GDM1 (cell line): ENCODE data around the gene DNAJC17.
A peak's percentile ranks its signal among the peaks of the same experiment; 100 is the strongest.

Experiments
- DNase-seq: peaks from one replicate; lab custom pipeline; 2025; lab: John Stamatoyannopoulos, UW

Gene DNAJC17

DNA sequence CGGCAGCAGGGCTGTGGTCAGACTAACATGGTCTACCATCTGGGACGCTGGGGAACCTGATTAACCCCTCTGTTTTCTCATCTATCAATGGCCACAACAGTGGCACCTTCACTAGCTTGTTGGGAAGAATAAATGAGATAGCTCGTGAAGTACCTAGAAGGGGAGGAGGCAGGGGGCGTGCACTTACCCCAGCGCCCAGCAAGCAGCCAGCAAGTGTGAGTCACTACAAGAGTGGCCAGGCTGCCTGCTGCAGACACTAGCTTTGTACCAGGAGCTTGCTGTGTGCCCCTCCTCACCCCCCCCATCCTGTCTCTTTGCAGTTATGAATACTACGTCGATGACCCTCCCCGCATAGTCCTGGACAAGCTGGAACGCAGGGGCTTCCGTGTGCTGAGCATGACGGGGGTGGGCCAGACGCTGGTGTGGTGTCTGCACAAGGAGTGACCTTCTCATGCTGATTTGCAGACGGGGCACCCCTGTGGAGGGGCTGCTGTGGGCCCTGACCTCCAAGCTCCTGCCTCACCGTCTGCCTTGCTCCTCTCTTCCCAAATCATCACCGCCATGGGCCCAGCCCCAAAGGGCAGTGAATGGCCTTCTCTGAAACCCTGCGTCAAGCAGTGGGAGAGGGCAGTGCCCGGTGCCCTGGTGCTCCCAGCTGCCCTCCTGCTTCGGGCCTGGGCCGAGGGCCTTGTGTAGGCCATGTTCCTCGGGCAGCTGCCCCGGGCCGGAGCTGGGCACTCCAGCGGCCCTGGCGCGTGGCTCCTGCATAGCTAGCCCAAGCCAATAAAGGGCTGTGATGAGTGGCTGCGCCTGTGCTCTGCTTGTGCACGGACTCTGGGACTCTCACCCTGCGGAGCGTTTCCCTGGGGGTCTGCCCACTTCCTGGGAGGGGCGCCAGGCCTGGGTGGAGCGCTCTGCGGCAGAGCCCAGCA lies 40.1 kb downstream of the DNAJC17 start:
- no peak for DNase-seq

DNA sequence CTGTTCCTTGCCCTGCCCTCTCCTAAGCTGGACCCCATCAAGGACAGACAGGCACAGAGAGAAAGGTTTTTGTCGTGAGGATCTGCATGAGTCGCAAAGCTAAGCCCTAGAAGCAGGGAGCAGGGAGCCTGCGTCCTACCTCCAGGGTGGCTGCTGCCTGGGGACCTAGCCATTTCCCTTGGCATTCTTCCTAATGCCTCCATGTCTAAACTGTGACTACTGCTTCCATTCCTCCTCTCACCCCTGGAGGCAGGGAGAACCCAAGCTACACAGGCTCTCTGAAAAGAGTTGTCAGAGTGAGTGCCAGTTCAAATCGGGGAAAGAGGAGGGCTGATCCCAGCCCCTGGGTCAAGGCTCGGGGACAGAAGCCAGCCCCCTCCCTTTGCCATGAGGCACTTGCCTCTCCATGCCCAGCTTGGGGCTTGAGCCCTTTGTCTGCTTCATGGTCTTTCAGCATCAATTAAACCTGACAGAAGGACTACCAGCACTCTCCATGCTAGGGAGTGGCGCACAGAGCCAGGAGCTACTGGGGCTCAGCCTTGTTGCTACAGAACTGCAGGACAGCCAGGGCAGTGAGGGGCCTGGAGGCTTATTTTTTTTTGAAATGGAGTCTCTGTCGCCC lies 41.0 kb downstream of the DNAJC17 start:
- DNase-seq = no peak

DNA sequence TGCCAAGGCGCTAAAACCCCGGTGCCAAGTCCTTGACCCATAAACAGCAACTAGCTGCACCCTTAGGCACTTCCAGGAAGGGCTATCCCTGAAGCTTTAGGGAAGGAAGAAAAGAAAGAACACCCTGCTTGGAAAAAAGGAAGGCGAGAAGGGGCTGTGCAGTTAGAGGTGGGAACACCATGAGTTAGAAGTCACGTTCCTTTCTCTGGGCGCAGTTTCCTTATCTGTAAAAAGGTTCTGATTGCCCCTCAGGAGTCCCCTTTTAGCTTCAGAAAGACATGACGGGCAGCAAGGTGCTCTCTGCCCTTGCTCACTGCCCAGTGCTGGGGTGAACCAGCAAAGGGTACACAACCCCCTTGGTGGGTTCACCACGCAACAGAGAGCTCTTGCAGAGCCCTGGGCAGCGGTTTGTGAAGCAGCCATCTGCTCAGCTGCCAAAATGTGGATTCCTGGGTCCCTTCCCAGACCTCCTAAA lies 42.6 kb downstream of the DNAJC17 start:
- no peak for DNase-seq

DNA sequence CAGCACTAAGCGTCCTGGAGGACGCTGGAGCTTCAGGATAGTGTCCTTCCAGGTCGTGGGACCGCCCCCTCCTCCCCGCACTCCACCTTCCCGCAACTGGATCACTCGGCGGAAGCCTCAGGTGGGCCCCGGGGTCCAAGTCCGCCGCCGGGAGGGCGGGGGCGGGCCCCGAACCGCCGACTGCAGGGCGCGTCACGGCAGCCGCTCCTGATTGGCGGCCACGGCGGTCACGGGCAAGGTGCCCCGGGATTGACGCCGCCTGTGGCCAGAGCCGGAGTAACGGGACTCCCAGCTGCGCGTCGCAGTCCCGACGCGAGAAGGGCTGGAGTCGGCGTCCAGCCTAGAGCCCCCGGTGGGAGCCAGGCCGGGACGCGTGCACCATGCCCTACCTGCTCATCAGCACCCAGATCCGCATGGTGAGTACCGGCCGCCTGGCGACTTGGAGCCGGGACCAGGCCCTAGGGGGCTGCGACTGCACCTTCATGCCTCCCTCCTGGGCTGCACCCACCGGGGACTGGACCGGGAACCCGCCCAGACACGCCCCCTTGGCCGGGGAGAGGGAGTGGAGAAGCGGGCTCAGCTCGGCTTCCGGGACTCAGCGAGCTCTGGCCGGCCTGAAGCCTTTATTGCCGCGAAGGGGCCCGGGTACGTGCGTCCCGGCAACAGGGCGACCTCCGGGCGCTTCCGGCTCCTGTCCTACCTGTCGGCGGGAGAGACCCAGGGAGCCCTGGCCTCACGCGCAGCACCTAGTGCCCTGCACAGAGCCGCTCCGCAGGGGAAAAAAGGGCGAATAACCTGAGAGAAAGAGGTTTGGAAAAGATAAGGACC lies 43.3 kb downstream of the DNAJC17 start, which contains the start of gene GCHFR:
Gene GCHFR (plus strand): TSS at position 268 of the 828 bp plus-strand sequence. CDS start 113 bp downstream, at position 381.
- no peak for DNase-seq

DNA sequence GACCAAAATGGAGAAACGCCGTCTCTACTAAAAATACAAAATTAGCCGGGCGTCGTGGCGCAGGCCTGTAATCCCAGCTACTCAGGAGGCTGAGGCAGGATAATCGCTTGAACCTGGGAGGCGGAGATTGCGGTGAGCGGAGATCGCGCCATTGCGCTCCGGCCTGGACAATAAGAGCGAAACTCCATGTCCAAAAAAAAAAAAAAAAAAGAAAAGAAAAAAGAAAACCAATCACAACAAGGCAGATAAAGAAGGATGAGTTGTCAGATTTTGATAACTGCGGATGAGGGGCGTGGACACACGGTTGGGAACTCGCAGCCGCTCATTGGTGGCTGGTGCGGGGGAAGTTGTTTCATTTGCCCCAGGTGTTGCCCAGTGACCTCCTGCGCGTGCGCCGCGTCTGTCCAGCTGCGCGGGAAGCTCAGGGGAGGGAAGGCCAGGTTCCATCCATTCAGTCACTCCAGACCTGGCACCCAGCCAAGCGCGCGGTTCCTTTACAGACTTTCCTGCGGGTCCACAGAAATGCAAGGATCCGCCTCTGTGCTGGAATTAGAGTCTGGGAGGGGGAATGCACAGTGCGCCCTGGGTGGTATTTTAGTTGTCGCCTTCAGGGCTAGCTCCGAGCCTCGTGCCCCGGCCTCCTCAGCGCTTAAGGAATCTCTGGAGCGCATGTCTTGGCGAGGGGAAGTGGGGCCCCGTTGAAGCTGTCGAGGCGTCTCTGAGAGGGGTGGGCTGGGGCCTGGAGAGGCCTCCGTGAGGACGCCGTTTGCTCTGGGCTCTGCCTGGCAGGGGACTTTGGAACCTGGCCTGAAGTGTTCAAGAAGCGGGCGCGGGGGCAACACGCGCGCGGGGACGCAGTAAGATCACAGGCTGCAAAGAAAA lies 44.1 kb downstream of the DNAJC17 start:
- DNase-seq = no peak

DNA sequence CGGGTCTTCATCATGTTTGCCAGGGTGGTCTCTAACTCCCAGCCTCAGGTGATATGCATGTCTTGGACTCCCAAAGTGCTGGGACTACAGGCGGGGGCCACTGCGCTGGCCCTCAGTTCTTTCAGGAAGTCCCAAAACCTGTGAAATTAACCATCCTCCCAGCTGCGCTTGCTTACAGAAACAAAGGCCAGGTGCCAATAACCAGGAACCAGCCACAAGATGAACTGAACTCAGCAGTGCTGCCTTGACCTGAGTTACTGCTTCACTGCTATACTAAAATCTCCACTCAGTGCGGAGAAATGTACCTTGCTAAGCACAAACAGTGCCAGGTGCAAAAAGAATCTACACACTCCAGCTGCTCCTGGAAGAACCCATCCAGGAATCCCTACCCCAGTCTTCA lies 47.3 kb downstream of the DNAJC17 start:
- no peak for DNase-seq

DNA sequence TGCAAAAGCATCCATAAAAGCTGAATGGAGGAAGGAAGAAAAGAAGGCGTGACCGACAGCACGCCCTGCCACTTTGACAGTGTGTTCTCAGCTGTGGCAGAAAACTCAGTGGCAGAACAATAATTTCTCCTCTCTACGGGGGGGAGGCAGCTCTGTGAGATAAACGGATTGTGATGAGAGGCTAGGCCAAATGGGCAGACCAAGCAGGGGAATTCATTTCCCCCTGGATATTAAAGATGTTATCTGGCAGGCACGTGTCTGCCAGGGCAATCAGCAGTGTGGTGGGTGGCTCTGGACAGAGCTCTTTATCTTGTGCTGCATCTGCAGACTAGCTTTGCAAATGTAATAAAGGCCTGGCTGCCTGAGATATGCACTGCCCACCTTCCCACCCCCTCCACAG lies 50.3 kb downstream of the DNAJC17 start:
- DNase-seq = no peak

DNA sequence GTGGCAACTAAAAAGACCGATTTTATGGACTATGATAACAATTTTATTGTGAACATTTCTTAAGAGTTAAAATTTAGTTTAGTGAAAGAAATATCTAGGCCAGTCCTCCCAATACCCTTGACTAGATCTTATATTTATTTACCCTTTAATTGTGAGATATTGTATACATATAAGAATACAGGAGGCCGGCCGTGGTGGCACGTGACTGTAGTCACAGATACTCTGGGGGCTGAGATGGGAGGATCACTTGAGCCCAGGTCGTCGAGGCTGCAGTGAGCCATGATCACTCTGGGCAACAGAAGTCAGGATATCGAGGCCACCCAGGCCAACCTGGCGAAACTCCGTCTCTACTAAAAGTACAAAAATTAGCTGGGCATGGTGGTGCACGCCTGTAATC lies 51.5 kb downstream of the DNAJC17 start:
- no peak for DNase-seq

DNA sequence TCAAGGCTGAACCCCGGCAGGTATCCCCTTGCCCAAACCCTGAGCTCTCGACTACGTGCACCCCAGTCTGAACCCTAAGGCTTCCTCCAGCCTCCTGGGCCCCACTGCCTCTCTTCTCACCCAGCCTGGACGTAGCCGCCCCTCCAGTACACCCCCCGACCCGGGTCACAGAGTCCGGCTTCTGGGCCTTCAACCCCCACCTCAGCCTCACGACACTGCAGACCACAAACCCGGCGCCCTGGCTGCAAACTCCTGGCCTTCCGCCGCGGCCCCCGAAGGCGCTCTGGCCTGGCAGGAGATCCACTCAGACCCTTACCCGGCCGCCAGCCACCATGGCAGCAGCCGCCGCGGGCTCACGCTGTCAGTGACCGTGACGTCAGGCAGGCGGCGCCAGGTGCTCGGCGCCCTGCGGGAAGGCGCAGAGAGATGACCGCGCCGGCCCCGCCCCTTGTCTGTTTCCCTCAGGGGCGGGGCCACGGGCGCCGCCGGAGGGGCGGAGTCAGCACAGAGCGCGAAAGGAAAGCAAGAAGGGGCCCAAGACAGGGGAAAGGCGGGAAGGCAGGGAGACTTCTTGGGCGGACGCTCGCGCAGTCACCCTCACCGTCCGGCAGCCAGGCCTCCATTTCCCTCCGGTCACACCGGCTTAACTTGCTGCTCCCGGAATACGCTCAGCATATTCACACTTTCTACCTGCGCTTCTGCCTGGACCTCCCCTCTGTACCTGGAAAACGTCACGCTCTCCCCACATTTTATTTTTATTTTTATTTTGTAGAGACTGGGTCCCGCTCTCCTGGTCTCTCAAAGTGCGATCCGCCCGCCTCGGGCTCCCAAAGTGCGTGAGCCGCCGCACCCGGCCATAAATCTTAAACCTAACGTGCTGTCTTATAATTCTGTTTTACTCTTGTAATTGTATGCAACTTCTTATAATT lies 52.1 kb downstream of the DNAJC17 start, which contains the start of gene RMDN3:
Gene RMDN3 (minus strand): TSS at position 372 of the 929 bp plus-strand sequence. CDS start 471 bp downstream, outside the sequence.
- peak; percentile 89 for DNase-seq

DNA sequence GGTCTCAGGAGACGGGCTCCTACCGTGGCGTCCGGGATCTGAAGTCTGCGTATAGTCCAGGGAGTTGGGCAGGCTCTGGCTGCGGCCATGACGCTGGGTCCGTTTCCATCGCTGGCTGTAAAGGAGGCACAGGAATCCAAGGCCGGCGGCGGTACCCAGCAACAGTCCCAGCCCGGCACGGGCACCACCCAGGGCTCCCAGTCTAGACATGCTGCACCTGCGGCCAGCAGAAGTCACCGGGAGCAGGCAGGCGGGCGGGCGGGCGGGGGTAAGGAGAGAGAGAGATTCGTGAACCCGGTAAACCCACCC lies 52.7 kb downstream of the DNAJC17 start:
- no peak for DNase-seq

DNA sequence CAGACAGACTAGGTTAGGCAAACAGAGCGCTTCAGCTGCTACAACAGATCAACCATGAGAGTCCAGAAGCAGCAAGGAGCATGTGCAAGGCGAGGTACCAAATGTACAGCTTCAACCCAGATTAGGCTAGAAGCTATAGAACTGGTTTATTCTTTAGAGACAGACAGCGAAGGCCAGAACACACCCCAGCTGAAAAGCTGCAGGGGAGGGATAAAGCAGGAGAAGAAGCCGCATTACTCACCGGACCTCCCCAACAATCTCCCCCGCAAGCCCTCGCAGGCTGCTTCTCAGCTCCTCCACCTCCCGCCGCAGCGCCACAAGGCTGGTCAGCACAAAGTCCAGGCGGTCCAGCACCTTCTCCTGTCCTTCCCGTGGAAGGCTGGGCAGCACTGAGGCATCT lies 55.5 kb downstream of the DNAJC17 start:
- DNase-seq = no peak

DNA sequence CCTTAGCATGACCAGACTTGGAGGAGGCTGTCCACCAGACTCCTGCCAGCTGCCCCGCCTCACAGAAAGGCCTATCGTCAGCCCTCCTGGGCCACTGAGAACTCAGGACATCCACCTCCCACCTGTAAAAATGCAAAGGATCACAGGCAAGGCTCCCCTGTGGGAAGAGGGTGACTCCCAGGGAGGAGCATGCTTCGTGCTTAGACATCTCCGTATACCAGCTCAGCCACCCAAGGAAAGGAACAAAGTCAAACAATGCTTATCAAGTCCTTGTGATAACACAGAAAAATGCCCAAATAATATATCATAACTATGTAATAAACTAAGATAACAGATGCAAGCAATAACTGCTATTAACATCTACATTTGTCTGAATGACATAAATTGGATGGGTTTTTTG lies 56.4 kb downstream of the DNAJC17 start:
- DNase-seq = no peak

DNA sequence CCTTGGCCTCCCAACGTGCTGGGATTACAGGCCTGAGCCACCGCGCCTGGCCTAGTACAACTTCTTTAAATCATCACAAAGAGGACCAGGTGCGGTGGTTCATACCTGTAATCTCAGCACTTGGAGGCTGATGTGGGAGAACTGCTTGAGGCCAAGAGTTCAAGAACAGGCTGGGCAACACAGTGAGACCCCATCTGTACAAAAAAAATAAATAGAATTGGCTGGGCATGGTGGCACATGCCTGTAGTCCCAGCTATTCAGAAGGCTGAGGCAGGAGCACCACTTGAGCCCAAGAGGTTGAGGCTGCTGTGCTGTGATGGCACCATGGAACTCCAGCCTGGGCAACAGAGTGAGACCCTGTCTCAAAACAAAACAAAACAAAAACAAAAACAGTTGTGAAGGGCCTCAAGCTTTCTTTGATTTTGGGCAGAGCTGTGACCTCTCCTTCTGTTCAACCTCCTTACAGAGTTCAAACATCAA lies 58.1 kb downstream of the DNAJC17 start:
- no peak for DNase-seq

DNA sequence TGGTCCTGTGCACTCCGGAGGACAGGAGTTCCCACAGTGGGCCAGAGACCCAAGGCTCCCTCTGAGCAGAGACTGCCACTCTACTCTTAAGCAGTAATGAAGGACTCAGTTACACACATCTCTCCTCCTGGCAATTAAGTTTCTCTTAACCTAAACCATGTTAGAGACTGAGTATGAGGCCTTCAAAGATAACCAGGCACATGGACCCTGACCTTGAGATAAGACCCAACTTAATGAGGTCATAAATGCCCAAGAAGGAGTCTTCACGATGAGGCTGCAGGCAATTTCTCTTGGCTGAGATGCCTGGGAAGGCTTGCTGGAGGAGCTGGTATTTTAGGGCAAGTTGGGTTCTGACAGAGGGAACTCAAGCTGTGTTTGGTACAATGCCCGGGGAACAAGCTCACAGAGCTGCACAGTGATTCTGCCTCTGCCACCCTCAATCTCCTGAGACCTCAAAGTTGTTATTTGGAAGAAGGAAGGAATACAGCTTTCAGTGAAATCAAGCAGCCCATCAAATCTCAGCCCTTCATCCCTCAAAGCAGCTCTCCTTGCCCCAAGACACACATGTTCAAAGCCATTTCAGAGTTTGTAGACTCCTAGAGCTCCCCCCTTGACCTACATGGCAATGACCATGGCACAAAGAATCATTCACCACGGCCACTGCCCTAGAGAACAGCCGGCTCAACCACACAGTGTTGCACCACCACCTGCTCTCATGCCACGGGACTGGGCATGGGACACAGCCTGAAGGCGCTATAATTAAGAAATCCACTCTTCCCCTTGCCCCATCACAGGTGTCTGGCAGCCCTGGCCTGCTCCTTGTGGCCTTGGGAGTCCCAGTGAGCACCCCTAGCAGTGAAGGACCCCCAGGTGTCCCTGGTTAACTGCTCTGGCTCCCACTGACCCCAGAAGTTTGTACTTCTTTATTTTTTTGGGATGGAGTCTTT lies 59.3 kb downstream of the DNAJC17 start:
- no peak for DNase-seq

DNA sequence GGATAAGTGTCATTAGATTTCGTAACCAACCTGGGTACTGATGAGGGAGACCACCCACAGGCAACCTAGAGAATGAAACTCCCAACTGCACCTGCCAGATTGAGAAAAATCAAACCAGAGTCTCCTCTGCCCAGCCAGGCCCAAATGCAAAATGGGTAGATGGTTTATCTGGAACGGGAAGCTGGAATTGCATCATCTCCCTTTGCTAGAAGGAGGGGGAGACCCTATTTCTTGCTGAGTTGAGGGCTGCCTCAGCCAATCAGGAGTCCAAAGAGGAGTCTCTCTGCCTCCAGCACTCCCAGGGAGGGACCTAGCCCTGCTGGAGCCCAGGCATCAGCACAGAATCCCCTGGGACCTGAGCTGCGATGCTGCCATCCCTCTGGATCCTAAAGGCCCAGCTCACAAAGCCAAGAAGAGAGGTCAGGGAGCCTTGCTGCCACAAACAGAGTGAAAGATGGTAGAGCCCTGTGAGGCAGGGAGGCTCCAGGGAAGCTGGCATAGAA lies 60.3 kb downstream of the DNAJC17 start:
- DNase-seq = no peak

DNA sequence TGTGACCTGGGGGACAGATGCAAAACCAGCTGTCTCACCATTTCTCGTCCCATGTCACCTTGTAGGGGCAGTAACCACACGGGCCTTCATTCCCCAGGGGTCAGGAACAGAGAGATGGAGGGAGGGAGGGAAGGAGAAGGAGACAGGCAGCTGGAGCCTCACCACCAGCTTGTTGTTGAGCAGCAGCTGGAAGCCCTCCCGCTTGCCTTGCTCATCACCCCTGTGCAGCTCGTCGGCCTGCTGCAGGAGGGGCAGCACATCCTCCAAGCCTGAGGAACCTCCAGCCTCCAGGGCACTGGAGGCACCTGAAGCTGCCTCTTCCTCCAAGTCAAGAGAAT lies 62.5 kb downstream of the DNAJC17 start:
- no peak for DNase-seq

DNA sequence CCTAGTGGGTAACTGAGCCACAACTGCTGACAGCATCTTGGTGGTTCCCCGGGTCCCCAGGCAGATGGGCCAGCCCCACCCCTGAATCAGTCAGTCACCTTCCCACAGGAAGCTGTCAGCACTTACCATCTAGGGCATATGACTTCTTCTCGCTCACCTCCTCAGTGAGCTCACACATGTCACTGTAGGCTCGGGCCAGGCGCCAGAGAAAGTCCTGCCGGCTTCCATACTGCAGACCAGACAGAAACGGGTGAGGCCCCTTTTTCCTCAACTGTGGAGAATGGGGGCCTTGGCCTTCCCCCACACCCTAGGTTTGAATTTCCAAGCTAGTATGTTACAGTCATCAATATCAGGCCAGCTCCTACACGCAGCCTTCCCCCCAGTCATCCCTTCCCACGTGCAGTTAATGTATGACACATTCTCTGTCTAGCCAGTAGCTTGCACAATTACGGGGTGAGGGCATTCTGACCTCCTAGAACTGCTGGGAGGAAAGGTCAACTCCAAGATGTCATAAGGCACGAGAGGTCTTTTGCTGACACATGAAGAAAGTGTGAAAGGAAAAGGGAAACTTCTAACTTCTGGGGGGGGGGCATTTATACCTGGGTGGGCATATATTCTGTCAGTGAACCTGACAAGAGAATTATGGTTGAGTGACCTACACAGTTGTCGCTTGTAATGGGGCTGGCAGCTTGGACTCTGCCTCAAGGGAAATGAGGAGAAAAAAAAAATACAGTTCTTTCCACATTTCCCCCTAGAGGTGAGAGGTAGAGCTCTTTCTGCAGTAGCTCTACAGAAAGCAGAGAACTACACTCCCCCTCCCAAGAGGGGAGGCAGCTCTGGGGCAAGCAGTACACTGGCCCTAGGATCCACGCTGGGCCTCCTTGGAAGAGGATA lies 63.1 kb downstream of the DNAJC17 start:
- DNase-seq = no peak

DNA sequence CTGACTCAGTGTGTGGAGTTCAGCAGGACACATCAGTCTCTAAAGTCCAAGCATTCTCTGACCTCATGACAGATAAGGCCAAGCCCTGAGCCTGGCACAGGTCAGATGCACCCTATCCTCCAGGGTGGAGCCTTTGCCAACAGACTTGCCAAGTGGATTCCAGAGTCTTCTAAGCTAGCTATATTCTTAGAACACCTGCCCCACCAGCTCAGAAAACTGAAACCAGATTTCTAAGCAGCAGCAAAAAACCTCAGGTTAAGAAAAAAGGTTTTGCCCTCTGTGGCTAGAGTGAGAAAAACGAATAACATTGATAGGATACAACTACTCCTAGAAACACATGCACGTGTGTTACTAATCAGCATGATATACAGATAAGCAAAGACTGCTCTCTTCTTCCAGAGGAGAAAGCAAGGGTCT lies 63.8 kb downstream of the DNAJC17 start:
- DNase-seq = no peak
